GM11168 (cell line): Measurements from ENCODE around the gene RARA.

Experiments
- in situ Hi-C: fragments of 300-500 bp; cut with MboI; formaldehyde crosslinking; loops from one replicate; pipeline ENCODE4 v1.12.0; 2022; ENCODE audit warnings: low sequenced_read_pairs; ENCODE audit not compliant: unreplicated experiment

Gene RARA

DNA sequence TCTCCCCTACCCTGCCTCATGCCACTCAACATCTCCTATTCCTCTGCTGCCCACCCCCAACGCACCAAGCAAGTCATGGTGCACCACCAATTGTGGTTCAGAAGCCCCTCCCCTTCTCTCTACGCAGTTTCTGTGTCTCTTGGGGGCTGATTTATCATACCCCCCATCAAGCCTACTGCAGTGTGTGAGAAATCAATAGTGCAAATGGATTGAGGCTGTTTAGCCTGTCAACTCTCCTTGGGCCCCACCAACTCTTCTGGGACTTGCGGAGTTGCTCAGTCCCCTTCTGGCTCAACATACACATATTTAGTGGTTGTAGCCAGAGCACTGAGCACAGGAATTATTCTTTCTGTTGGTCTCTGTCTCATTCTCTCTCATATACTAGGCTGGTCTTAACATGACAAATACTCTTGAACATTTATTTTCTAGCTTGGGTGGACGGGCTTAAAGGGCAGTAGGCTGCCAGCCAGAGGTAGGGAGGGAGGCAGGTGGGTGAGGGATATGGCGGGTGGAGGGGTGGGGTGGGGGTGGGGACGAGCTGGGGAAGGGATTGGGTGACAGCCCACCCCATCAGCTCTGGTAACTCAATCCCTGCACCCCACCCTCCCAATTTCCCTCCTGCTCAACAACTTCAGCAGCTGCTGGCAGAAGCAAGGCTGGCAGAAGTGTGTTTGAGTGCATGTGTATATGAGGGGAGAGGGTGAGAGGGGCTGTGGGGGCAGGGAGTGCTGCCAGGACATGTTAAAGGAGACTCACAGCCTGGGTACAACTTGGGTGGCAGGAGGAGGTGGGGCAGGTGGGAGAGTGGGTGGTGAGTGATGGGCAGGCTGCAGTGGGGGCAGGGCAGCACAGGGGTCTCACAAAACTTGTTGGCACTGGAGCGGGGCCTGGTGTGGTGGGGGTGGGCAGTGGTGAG, 4.9 kb downstream of the RARA start:
- in situ Hi-C loops: no loop called here

DNA sequence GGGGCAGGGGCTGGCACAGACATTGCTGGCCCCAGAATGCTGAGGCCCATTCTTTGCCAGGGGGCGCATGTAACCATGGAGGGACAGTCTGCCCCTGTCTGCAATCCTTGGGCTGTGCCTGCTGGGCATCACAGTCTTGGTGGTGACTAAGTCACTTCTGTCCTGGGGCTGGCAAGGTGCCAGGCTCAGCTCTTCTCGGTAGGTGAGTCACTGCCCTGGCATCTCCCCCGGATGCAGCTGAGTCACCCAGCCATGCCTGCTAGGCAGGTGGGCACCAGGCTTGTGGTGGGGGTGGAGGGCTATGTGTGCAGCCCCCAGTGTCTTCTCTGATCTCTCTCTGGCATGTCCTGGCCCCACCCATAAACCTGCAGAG, 5.6 kb downstream of the RARA start:
- in situ Hi-C loops: no loop called here

DNA sequence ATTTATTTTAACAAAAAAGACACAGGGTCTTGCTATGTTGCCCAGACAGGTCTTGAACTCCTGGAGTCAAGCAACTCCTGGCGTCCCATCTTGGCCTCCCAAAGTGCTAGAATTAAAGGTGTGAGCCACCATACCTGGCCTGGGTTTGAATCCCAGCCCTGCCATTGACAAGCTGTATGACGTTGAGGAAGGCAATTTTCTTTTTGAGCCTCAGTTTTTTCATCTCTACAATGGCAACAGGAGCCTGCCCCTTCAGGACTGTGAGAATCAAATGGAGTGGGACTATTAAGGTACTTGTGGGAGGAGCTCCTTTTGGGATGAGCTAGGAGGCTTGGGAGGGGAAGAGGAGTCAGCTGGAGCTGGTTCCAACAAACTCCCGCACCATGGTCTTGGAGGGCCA, 6.2 kb downstream of the RARA start:
- in situ Hi-C loops: no loop called here

DNA sequence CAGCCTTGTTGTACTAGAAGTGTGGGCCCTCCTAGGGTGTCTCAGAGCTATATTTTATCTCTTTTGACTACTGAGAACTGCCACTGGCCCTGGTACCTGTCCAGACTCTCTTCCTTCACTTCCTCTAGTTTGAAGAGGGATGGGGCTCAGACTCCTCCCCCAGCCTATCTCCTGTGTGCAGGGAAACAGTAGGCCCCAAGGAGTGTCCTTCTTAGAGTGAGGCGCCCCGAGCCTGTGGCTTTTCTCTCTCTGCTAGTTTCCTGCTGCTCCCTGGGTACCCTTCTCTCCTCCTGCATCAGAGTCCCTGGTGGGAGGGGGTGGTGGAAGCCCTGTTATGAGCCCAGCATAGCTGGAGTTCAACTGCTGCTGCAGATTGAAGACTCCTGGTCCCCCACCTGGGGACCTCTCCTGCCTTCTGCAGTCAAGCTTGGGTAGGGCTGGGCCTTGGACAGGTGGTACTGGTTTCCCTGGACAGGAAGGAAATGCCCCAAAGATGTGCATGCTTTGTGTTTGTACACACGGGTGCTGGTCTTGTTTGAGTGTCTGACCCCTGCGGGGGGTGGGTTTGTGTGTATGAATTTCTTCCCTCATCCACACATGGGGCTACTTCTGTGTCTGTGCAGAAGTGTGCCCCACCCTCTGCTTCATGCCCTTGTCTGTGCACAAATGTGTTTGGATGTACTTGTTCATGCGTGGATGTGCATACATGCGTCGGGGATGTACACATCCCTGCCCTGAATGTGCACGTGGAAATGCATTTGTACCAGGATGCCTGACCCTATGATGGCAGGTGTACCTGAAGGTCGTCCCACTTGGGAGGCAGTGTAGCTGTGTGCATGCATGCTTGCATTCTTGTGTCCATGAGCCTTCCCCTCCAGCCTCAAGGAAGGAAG, 6.9 kb downstream of the RARA start:
- in situ Hi-C loops: no loop called here

DNA sequence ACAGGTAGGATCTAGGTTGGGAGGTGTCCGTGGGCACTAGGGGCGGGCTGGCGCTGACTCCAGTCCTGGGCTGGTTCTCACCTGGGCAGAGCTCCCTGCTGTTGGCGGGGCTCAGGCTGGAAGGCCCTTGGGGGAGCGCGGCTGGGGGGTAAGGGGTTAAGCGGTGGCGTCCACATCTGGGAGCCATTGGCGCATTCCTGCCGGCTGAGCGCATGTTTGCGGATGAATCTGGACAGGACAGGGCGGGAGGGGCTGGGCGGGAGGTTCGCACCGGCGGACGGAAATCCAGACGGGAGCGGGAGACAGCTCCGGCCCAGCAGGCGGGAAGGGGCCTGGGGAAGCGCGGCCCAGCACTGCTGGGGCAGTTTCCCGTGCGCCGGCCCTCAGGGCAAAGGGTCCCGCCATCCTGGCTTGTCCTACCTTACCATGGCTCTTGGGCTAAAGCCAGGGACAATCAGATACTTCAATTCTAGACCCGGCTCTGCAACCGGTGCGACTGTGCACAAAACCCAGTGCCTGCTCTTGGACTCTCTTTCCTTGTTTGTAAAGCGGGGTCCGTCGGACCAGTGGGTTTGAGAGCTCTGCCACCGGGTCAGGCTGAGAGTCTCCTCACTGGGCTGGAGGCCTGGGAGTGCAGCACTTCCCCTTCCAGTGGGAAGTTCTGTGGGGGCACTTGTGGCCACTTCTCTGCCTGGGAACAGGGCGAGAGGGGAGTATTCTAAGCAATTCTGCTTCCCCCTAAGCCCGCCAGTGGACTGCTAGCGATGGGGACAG, 7.8 kb downstream of the RARA start:
- in situ Hi-C loops: no loop called here

DNA sequence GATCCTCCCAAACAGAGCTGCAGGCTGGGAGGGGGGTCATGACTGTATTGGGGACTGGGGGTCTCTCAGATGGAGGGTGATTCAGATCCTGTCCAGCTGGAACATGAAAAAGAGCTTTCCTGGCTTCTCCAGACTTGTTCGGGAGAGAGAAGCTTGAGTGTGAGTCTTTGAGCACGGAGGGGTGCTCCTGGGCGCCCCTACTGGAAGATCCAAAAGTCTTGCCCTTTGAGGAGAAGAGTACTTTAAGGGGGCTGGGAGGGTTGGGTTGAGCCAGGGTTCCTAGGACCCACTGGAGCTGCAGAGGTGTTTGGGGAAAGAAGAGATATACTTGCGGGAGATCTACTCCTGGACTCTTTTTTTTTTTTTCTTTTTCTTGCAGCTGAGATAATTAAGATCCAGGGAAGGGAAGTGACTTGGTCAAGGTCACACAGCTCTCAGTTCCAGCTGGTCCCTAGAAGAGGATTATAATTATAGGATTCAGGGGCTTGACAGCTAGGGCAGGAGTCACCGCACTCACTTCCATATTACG, 8.4 kb downstream of the RARA start:
- in situ Hi-C loops: no loop called here

DNA sequence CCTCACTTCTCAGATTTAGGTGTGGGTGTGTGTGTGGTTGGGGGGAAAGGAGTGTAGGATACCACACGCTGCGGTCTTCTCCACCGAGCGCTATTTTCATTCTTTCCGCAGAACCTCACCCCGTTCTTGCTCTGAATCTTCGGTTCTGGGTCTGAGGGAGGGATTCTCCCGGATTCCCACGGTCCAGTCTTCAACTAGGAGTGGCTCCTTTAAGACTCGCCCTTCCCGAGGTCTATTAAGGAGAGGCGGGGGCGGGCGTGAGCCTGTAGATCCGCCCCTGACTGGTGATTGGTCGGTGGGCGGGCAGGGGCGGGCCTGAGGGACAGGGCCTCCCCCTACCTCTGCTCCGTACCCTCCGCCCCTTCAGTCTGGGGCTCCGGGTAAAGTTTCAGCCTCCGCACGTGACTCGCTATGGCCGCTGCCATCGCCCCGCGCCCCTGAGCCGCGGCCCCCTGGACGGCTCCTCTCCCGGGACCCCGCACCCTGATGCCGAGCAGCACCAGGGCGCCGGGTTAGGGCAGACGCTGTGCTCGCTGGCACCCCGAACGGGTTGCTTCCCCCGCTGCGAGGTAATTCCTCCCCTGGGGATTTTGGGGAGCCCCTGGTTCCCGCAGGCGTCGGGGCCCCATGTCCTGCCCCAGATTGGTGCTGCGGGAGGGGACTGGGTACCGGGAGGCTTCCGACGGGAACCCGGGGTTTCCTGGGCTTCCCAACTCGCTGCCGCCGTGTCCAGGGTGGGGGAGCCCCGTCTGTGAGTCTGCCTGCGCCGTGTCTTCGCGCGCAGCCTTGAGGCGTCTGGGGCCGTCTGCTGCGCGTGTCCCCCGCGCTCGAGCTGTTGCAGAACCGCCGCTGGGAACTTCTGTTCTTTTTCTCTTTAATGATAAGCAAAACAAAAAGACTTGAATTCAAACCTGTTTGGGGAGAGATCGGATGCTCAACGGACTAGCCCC, 9.2 kb downstream of the RARA start:
- in situ Hi-C loops: no loop called here

DNA sequence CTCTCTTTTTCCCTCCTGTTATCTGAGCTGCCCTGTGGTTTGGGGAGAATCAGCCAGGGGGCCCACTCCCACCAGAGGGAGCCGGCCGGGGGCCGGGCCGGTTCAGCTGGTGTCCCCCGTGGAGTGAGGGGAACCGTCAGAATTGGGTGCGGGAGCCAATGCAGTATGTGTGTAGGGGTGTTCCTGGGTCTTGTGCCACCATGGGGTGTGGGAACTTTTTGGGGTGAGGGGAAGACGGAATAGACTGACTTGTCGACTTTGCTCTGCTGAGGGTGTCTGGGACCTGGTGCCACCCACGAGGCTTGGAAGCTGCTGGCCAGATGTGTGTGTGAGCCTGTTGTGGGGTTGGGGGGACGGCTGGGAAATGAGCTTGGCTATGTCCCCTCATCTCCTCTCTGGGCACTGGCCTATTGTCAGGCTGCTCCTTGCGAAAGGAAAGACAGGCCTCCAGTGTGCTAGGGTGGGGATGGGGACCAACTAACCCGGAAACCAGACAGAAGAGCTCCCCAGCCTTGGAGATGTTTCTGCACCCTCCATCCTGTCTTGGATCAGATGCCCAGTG, 9.9 kb downstream of the RARA start:
- in situ Hi-C loops: no loop called here

DNA sequence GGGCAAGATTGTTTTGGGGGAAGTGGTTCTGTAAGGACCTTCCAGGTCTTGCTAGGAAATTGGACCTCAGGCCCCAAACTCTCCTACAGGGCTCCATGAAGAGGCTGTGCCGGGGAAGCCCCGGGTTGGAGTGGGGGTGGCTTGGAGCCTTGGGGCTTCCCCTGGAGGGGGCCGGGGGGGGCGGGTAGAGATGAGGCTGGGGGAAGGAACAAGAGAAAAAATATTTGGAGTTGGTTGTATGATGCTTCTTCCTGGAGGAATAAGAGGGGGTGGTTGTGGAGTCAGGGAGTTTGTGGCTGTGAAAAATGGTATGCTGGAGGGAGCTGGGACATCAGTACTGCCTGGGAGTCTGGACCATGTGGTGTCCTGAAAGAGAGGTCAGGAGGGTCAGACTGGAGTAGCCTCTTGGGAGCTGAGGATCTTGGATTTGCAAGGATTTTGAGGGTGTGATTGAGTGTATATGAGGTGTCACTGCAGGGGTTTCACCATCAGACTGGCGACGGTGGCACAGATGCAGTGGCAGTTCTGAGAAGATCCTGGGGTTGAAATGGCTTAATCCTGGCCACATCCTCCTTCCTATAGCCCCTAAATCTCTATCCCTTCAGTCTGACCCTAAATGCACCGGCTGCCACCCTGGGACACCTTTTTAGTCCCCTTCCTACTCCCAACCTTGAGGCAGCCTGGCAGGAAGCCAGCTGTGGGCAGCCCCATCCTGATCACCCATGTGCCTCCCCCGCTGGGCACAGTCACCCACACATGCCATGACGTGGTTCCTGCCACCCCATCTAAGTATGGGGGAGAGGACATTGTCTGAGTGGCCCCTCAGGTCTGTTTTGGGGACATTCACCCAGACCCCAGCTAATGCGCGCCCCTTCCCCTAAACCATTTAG, 10.9 kb downstream of the RARA start:
- in situ Hi-C loops: no loop called here

DNA sequence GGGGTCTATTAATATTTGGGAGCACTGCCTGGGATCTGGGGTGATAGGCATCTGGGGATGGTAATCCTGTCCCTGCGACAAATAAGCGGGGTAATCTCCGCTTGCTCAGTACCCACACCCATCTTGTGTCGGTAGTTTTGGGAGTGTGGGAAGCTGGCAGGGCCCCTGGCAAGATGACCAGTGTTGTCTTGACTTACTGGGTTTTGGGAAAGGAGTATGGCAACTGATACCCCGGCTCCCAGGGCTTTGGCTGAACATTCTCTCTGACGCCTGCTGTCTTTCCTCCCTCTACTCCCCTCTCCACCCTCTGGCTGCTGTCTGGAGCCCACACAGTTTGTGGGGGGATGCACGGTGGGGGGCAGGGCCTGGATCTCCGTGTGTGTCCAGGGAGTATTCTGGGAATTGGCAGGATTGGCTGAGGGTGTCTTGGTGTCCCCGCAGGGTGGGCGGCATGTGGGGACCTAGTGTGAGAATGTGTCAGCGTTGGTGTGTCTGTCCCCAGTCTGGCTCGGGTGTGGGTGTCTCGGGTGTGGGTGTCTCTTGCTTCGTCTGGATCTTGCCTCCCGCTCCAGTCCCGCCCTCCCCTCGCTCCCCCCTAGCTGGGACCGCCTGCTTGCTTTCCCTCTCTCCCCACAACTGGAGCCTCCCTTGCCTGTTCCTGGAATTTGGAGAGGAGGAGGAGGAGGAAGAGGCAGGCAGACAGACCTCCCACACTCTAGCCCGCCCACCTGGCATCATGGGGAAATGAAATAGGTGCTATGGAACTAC, 12.0 kb downstream of the RARA start:
- in situ Hi-C loops: no loop called here

DNA sequence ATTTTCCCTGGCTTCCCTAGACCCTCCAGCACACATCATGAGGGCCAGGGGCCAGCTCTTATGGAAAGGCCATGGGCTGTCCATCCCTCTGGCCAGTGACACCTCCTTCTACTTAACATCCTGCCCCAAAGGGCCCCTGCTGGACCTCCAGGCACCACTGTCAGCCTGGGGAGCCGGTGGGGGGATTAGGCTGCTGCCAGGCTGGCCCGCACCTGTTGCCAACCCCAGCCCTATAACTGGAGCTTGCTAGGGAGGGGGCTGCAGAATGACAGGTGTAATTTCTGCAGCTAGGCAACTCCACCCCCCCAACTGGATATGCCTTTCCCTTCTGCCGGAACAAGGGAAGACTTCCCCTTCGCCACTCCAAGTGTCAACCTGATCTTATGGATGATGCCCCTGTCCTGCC, 12.5 kb downstream of the RARA start:
- in situ Hi-C loops: no loop called here

DNA sequence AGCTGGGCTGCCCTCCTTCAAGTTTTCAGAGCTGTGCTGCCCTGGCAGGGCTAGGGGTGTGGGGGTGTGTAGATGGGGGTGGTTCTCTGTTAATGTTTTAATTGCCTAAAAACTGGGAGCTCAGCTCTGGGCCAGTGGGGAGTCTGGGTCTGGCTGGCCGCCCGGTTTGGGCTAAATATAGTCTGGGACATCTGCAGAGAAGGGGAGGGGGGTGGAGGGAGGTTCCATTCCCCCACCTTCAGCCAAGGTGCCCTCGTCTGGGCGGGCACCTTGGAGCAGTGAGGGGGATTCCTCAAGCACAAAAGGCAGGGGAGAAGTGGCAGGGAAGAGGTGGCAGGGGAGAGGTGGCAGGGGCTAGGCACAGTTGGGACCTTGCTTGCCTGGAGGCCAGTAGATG, 13.0 kb downstream of the RARA start:
- in situ Hi-C loops: no loop called here

DNA sequence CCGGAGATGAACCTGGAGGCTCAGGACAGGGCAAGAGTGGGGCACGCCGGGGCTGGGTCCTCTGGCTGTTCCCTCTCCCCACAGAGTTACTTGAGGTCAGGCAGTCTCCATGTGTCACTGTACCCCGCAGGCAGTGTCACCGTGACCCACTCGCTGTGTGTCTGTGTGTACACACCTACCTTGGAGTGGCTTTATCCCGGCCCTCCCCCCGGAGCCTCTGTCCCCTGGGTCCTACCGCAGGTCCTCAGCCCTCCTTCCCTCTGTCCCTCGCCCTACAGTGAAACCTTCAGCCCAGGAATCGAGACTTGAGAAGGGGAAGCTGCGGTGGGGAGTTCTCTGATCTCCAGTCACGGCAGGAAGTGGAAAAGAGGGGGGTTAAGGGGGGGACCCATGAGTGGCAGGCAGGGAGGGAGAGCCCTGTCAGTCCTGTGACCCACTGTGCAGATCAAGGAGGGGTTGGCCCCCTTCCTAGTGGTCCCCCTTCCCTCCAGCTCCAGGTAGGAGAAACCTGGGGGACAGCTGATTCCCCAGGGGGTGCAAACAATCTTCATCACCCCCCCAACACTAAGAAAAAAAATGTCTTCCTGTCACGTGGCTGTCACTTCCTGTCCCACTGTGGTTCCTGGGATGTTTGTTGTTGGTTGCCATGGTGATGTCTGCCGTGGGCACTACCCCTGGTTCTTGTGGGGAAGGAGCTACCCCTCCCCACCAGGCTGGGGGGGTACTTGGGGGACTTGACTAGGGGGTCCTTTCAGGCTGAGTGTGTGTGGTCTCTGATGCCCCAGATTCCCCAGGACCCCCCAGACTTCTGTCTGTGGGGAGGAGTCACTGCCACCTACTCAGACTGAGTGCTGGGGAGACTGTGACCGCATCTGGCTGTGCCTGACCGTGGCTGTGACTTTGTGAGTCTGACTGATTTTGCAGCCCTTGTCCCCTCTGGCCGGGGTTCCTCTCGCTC, 13.7 kb downstream of the RARA start:
- in situ Hi-C loops: no loop called here

DNA sequence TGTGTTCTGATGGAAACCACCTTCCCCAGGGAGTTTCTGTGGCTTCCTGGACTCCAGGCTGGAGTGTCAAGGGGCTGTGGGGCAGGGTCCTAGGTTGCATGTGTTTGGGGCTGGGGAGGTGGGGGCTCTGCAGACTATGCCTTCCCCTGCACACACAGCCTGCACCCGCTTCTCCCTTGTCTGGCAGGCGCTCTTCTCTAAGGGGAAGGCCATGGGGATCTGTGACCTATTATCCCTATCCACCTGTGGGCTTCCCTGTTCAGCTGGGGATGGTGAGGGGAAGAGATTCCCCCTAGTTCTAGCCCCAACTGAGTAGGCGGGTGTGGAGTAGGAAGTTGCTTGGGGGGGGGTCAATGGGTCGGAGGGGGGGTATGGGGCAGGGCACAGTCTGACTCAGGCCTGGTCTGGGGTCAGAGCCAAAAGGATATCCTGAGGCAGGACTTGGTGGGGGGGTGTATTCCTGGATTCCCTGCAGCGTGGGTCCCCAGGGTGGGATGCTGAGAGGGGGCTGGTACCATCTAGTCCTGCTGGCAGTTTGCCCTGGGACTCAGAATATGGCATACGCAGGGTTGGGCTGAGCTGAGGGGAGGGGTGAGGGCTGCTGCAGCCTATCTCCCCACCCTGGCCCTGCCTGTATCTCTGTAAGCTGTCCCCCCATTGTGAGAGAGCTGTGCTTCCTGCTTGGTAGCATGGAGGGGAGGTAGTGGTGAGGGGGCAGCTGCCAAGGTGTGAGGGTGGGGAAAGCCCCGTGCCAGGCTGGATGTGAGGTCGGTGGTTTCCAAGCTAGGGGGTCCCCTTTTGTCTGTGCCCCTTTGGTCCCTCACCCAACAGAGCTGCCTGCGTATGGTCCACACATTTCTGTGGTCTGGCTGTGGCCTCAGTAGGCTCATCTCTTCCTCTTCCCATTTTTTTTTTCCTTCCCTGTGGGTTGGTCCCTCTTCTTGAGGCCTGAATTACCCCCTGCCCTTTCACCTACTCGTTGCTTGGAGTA, 14.7 kb downstream of the RARA start:
- in situ Hi-C loops: no loop called here
